ENCODE results near the gene NECAB3. TPM values are rescaled to one million over a fixed set of nuclear protein-coding genes. Genes with fewer than 3 reads are reported as not detected.
A peak's percentile ranks its signal among the peaks of the same experiment; 100 is the strongest.

Gene NECAB3
- total and polyA plus RNA-seq, 4 experiments from 2014 or later, result 2.0 to 23.4 (median 12.9) TPM

- Mint-ChIP-seq H3K9me3 (no peaks in the 10 kb centered on the region), H3K4me3 (peak overlapping the region in 4 of 8 donors; percentile 5 to 47 (median 26)), H3K36me3 (peaks cover 0 to under 1% of the 10 kb centered on the region in 2 donors), H3K27ac (peak overlapping the region in 6 of 7 donors; percentile 20 to 88 (median 58)), H3K4me1 (peaks cover 15 to 57% (median 28%) of the 10 kb centered on the region in 4 donors), H3K27me3 (no peaks in the 10 kb centered on the region)
- DNase-seq, result peak in 1 of 5 donors; percentile 5
- H3K36me3 ChIP-seq (ENCODE audit: insufficient read depth, low read length), result no peaks in the 10 kb centered on the region
- no peaks in the 10 kb centered on the region for H3K9me3 ChIP-seq (ENCODE audit: control insufficient read depth in 1 of 2, low read length in 2 of 2)
- H3K4me3 ChIP-seq (ENCODE audit: low read length in 2 of 2), result no peak overlapping the region
- no peak overlapping the region for H3K27ac ChIP-seq (ENCODE audit: low read depth, low read length)
- ChIA-PET CTCF (ENCODE audit: partially characterized antibody) (interaction anchor here (1.4 to 8.6 kb wide), 3 partner anchors 9 to 214 kb away, joined by 3 to 88 read pairs (median 9); no protein-coding TSS in a partner anchor), POLR2A (ENCODE audit: partially characterized antibody) (interaction anchor here (1.0 to 9.7 kb wide), 2 partner anchors 8 to 61 kb away, joined by 4 to 122 read pairs; no protein-coding TSS in a partner anchor)
- peaks cover 33% of the 10 kb centered on the region for H3K4me1 ChIP-seq (ENCODE audit: insufficient read depth, low read length)
- H3K27me3 ChIP-seq (ENCODE audit: insufficient read depth, low read length), result no peaks in the 10 kb centered on the region
- intact Hi-C loops (cut with micrococcal nuclease), result no loop called here
Observed at GRCh38 chr20:33671573-33672288, 2.5 kb downstream of the NECAB3 start.

GRCh38 chr20:33670715-33671499 lies 3.3 kb downstream of the NECAB3 start:
- no peaks in the 10 kb centered on the region for H3K9me3 ChIP-seq (ENCODE audit: control insufficient read depth in 1 of 2, low read length in 2 of 2)
- POLR2A ChIA-PET (ENCODE audit: partially characterized antibody), result interaction anchor here (0.7 to 9.7 kb wide), 3 partner anchors 9 to 214 kb away, joined by 4 to 122 read pairs (median 4); no protein-coding TSS in a partner anchor
- no peaks in the 10 kb centered on the region for H3K27me3 ChIP-seq (ENCODE audit: insufficient read depth, low read length)
- Mint-ChIP-seq H3K9me3 (no peaks in the 10 kb centered on the region), H3K4me1 (peaks cover 19 to 65% (median 35%) of the 10 kb centered on the region in 4 donors), H3K27me3 (no peaks in the 10 kb centered on the region), H3K27ac (peak overlapping the region in 5 of 7 donors; percentile 18 to 88 (median 42)), H3K36me3 (peaks cover 0 to 3% of the 10 kb centered on the region in 2 donors), H3K4me3 (peak overlapping the region in 4 of 8 donors; percentile 1 to 39 (median 14))
- no peak overlapping the region for H3K27ac ChIP-seq (ENCODE audit: low read depth, low read length)
- H3K36me3 ChIP-seq (ENCODE audit: insufficient read depth, low read length), result no peaks in the 10 kb centered on the region
- H3K4me1 ChIP-seq (ENCODE audit: insufficient read depth, low read length), result peaks cover 41% of the 10 kb centered on the region
- intact Hi-C loops (cut with micrococcal nuclease), result no loop called here
- peak in 1 of 5 donors; percentile 7 for DNase-seq
- CTCF ChIA-PET (ENCODE audit: partially characterized antibody), result interaction anchor here (1.4 to 8.6 kb wide), 4 partner anchors 10 to 217 kb away, joined by 3 to 88 read pairs (median 32); no protein-coding TSS in a partner anchor
- H3K4me3 ChIP-seq (ENCODE audit: low read length in 2 of 2), result no peak overlapping the region

GRCh38 chr20:33669873-33670640 lies 4.2 kb downstream of the NECAB3 start:
- ChIA-PET POLR2A (ENCODE audit: partially characterized antibody) (interaction anchor here (0.7 to 9.7 kb wide), 3 partner anchors 9 to 213 kb away, joined by 4 to 122 read pairs (median 8); no protein-coding TSS in a partner anchor), CTCF (ENCODE audit: partially characterized antibody) (interaction anchor here (1.4 to 8.6 kb wide), 6 partner anchors 11 to 216 kb away, joined by 3 to 88 read pairs (median 32); no protein-coding TSS in a partner anchor)
- Histone ChIP-seq H3K9me3 (ENCODE audit: control insufficient read depth in 1 of 2, low read length in 2 of 2) (no peaks in the 10 kb centered on the region), H3K4me1 (ENCODE audit: insufficient read depth, low read length) (peaks cover 38% of the 10 kb centered on the region), H3K4me3 (ENCODE audit: low read length in 2 of 2) (no peak overlapping the region), H3K27me3 (ENCODE audit: insufficient read depth, low read length) (no peaks in the 10 kb centered on the region), H3K27ac (ENCODE audit: low read depth, low read length) (no peak overlapping the region), H3K36me3 (ENCODE audit: insufficient read depth, low read length) (no peaks in the 10 kb centered on the region)
- Mint-ChIP-seq H3K36me3 (peaks cover 0 to 3% of the 10 kb centered on the region in 2 donors), H3K9me3 (no peaks in the 10 kb centered on the region), H3K27me3 (no peaks in the 10 kb centered on the region), H3K27ac (peak overlapping the region in 6 of 7 donors; percentile 32 to 86 (median 56)), H3K4me3 (peak overlapping the region in 2 of 8 donors; percentile 26 to 52), H3K4me1 (peaks cover 20 to 68% (median 37%) of the 10 kb centered on the region in 4 donors)
- intact Hi-C loops (cut with micrococcal nuclease), result no loop called here
- peak in 1 of 5 donors; percentile 15 for DNase-seq

- intact Hi-C loops (cut with micrococcal nuclease), result no loop called here
- H3K4me3 ChIP-seq (ENCODE audit: low read length in 2 of 2), result no peak overlapping the region
- DNase-seq, result no peak
- peak overlapping the region in 4 of 7 donors; percentile 18 to 62 (median 50) for H3K27ac Mint-ChIP-seq
- ChIA-PET CTCF (ENCODE audit: partially characterized antibody) (interaction anchor here (1.0 to 8.6 kb wide), 14 partner anchors 11 to 223 kb away, joined by 3 to 88 read pairs (median 7); partner anchors contain the start of gene CHMP4B), POLR2A (ENCODE audit: partially characterized antibody) (interaction anchor here (1.0 to 9.7 kb wide), 6 partner anchors 10 to 179 kb away, joined by 3 to 122 read pairs (median 32); partner anchors contain the start of genes CBFA2T2, PXMP4 and ZNF341)
- H3K36me3 Mint-ChIP-seq, result peaks cover 0 to 3% of the 10 kb centered on the region in 2 donors
- H3K4me3 Mint-ChIP-seq, result peak overlapping the region in 2 of 8 donors; percentile 32 to 59
- no peaks in the 10 kb centered on the region for H3K27me3 Mint-ChIP-seq
- peaks cover 40% of the 10 kb centered on the region for H3K4me1 ChIP-seq (ENCODE audit: insufficient read depth, low read length)
- no peak overlapping the region for H3K27ac ChIP-seq (ENCODE audit: low read depth, low read length)
- H3K9me3 ChIP-seq (ENCODE audit: control insufficient read depth in 1 of 2, low read length in 2 of 2), result no peaks in the 10 kb centered on the region
- peaks cover 26 to 71% (median 41%) of the 10 kb centered on the region in 4 donors for H3K4me1 Mint-ChIP-seq
- H3K27me3 ChIP-seq (ENCODE audit: insufficient read depth, low read length), result no peaks in the 10 kb centered on the region
- H3K36me3 ChIP-seq (ENCODE audit: insufficient read depth, low read length), result no peaks in the 10 kb centered on the region
- no peaks in the 10 kb centered on the region for H3K9me3 Mint-ChIP-seq
Observed at GRCh38 chr20:33669224-33669623, 5.0 kb downstream of the NECAB3 start.

GRCh38 chr20:33668466-33669155 lies 5.6 kb downstream of the NECAB3 start:
- no peaks in the 10 kb centered on the region for H3K36me3 ChIP-seq (ENCODE audit: insufficient read depth, low read length)
- Mint-ChIP-seq H3K9me3 (no peaks in the 10 kb centered on the region), H3K27me3 (no peaks in the 10 kb centered on the region), H3K4me1 (peaks cover 24 to 74% (median 42%) of the 10 kb centered on the region in 4 donors), H3K36me3 (peaks cover 0 to 3% of the 10 kb centered on the region in 2 donors), H3K27ac (peak overlapping the region in 5 of 7 donors; percentile 46 to 89 (median 62)), H3K4me3 (peak overlapping the region; percentile 59 to 98 (median 80))
- H3K27me3 ChIP-seq (ENCODE audit: insufficient read depth, low read length), result no peaks in the 10 kb centered on the region
- DNase-seq, result no peak
- H3K4me3 ChIP-seq (ENCODE audit: low read length in 2 of 2), result peak overlapping the region in 1 of 2 donors; percentile 47
- ChIA-PET POLR2A (ENCODE audit: partially characterized antibody) (interaction anchor here (0.6 to 9.7 kb wide), 17 partner anchors 11 to 225 kb away, joined by 3 to 122 read pairs (median 6); partner anchors contain the start of genes CBFA2T2, PXMP4, SNTA1 and ZNF341), CTCF (ENCODE audit: partially characterized antibody) (interaction anchor here (0.7 to 8.6 kb wide), 29 partner anchors 12 to 267 kb away, joined by 3 to 88 read pairs (median 4); partner anchors contain the start of genes CBFA2T2, CDK5RAP1, CHMP4B and PXMP4)
- peak overlapping the region; percentile 60 for H3K27ac ChIP-seq (ENCODE audit: low read depth, low read length)
- H3K9me3 ChIP-seq (ENCODE audit: control insufficient read depth in 1 of 2, low read length in 2 of 2), result no peaks in the 10 kb centered on the region
- H3K4me1 ChIP-seq (ENCODE audit: insufficient read depth, low read length), result peaks cover 42% of the 10 kb centered on the region
- intact Hi-C loops (cut with micrococcal nuclease), result loop anchor here (1.0 kb wide), 1 partner anchor 211 kb away; no protein-coding TSS in a partner anchor

All from CD4-positive, alpha-beta memory T cell (primary cell).